Stimulated activated CD4-positive, alpha-beta T cell treated with anti-CD3 and anti-CD28 coated beads, Interleukin-4, amount 100 ng/mL, for 24 hours (primary cell): ENCODE measurements around the gene AVPI1.

ENCODE experiments used
- DNase-seq: peaks from one replicate; pipeline ENCODE4 v3.0.0-alpha.2; 2020

Gene AVPI1, protein sequence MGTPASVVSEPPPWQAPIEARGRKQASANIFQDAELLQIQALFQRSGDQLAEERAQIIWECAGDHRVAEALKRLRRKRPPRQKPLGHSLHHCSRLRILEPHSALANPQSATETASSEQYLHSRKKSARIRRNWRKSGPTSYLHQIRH

DNA sequence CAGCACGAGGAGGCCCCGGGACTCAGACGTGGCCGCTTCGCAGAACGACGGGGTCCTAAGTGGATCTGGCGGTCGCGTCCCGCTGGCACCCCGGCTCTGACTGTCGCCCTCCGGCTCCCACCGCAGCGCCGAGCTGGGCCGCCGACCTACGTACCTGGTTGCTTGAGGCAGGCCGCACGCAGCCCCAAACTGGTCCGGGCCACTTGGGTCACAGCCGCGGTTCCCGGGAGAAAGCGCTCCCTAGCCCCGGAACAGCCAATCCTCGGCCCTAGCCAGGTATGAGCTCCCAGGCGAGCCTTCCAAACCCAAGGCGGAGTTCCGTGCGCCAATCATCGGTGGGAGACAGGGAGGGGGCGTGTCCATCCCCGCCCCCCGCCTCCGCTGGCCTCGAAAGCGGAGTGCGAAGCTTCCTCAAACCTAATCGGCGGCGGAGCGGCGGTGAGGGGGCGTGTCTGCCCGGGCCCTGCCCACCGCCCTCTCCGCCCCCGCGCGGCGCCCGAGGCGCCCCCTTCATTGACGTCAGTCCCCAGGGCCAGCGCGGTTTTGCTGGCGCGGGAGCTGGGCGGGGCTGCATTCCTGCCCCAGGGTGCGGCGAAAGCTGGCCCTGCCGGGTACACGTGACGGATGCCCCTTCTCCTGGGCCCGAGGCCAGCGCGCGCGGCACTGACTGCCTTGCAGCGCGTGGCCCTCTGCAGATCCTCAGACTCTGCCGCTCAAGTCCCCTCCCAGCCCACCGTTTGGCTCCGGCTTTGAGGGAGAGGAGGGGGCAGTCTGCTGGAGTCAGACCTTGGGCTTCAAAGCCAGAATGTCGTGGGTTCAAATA lies at the start of gene AVPI1:
Gene AVPI1 (minus strand): TSS at position 280 of the 823 bp plus-strand sequence. CDS start 7,336 bp downstream, outside the sequence.
- peak; percentile 92 for DNase-seq

DNA sequence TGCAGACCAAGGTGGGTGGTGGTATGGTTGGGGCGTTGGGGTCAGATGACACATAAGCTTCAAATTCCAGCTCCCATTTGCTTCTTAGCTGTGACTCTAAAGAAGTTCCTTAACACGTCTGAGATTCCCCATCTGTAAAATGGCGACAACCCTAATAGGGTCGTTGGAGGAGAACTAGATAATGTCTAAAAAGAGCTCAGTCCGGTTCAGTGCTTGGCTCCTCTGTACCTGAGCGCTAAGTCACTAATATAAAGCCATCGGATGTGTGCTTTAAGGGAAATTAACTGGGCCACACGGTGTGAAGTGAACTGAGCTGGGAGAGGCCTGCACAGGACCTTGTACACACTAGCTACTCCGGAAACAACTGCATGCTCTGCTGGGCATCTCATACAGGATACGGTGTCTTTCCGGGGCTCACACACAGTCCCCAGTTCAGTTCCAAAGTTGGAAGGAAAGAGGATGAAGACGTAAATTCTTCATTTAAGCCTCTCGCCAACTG lies 49.4 kb upstream of the AVPI1 start:
- DNase-seq: no peak

DNA sequence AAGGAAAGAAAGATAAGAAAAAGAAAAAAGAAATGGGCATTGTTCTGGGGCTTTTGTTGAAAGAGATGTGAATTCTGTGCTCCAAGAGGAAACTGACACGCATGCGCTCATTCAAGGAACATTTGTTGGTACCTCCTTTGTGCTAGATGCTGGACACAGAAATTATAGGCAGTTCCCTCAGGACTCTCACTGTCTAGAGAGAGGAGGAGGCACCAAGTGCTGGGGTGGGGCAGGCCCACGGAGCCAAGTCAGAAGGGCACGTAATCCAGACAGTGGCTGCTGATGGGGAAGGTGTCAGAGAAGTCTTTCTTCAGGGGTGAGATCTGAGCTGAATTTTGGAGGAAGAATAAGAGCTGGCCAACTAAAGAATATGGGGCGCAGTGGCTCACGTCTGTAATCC lies 47.0 kb upstream of the AVPI1 start:
- DNase-seq: no peak

DNA sequence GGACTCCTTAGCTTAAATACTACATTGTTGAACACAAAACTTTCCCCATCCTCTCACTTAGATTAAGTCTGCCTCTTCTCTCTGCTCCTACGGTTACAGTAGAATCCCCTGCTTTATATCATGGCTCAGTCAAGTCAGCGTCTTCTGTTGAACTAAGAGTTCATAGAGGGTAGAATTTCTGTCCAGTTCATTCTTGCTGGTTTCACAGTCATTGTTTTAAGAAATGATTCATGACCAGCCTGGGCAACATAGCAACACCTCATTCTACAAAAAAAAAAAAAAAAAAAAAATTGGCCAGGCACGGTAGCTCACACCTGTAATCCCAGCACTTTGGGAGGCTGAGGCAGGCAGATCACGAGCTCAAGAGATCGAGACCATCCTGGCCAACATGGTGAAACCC lies 46.2 kb upstream of the AVPI1 start:
- DNase-seq: no peak

DNA sequence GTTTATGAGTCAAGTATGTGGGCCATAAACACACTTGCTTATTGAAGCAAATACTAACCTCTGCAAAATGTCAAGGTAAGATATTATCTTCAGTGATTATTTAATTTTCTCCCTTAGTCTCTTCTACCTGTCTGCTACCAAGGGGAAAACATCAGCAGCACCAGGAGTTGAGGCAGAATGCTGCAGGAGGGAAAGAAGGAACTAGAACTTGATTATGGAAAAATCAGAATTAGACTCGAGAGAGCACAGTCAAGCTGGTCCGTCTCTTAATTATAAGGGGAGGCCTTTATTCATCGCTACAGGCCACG lies 45.0 kb upstream of the AVPI1 start:
- DNase-seq: no peak

DNA sequence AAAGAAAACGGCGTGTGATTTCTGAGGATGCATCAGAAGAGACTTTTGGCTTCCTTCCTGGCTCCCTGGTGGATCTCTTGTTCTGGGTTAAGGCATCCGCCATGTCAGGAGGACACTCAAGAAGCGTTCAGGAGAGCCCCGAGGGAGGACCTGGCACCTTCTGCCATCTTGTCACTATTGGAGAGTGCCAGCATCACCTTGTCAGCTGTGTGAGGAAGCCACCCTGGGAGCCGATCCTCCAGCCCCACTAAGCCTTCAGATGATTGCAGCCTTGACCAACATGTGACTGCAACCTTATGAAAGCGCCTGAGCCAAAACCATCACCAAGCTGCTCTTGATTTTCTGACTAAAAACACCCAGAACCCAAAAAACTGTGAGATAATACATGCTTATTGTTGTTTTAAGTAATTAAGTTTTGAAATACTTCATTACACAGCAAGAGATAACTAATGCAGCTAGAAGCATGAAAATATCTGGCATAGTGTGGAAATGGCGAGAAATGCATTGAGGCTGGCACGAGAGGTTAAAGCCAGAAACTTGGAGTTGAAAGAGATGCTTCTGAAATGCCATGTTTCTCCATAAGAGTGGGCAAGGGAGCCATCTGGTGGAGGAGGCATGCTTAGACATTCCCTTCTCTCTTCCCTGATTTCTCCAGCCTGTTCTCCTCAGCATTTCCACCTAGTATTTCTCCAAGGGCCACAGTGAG lies 44.5 kb upstream of the AVPI1 start:
- DNase-seq: peak; percentile 68

DNA sequence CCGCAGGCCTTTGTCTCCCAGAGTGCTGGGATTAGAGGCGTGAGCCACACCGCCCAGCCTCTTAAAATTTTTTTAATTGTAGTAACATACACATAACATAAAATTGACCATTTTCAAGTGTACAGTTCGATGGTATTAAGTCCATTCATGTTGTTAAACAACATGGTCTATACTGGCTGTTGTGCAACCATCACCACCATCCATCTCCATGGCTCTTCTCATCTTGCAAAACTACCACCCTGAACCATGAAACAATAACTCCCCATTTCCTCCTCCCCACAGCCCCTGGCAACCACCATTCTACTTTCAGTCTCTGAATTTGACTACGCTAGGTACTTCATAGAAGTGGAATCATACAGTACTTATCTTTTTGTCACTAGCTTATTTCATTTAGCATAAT lies 42.0 kb upstream of the AVPI1 start:
- DNase-seq: no peak

DNA sequence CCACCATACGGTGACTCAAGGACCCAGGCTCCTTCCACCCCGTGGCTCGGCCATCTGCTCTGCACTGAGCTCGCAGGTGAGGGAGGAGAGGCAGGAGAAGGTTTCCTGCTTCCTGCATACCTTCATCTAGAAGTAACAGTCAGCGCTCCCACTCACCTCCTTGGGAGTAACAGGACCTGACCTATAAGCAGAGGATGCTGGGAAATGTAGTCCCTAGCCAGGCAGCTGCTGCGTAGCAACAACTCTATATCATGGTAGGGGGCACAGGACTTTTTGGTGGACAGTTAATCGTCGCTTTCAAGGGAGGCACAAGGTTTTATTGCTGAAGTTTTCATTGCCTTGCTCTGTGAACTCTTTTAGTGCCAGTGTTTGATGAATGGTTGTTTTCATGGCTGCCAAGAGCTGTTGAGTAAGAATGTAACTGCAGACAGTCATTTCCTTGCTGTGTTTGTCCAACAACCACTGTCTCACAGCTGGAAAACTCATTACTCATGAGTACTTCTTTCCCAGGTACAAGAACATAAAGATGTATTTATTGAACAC lies 39.7 kb upstream of the AVPI1 start:
- no peak for DNase-seq

DNA sequence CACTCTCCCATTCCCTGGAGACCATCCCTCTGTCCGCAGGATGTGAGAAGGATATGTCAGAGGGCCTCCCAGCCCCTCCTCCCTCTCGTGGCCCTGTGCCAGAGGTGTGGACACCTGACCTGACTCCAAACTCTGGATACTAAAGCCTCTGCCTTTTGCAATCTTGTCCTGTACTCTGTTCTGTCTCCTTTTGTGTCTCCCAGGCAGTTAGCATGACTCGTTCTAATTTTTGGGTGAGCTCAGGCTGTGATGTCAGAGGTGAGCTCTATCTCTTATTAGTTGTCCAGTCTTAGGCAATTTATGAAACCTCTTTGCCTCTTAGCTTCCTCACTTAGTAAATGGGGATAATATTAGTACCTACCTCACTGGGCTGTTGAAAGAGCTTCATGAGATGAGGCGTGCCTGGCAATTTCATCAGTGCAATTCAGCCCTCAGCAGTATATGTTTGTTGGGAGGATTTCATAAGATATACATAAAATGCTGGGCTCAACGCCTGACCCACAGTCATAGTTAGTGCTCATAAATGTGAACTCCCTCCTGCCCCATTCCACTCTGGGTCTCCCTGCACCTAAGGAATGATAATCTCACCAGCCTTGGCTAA lies 37.4 kb upstream of the AVPI1 start:
- no peak for DNase-seq

DNA sequence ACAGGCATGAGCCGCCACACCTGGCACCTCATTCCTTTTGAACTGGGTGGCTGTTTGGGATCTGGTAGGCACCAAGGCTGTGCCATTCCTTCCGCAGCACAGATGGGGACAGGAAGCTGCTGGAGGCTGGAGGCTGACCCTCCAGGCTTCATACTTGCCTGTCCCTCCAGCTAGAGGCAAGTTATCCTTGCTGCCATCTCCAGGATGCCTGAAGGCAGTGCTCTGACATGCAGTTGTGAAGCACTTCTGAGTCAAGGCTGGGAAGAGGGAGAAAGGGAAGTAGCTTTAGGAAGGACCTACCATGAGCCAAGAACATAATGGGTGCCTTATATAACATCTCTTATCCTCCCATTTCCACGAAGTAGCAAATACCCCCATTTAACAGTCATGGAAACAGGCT lies 36.0 kb upstream of the AVPI1 start:
- no peak for DNase-seq

DNA sequence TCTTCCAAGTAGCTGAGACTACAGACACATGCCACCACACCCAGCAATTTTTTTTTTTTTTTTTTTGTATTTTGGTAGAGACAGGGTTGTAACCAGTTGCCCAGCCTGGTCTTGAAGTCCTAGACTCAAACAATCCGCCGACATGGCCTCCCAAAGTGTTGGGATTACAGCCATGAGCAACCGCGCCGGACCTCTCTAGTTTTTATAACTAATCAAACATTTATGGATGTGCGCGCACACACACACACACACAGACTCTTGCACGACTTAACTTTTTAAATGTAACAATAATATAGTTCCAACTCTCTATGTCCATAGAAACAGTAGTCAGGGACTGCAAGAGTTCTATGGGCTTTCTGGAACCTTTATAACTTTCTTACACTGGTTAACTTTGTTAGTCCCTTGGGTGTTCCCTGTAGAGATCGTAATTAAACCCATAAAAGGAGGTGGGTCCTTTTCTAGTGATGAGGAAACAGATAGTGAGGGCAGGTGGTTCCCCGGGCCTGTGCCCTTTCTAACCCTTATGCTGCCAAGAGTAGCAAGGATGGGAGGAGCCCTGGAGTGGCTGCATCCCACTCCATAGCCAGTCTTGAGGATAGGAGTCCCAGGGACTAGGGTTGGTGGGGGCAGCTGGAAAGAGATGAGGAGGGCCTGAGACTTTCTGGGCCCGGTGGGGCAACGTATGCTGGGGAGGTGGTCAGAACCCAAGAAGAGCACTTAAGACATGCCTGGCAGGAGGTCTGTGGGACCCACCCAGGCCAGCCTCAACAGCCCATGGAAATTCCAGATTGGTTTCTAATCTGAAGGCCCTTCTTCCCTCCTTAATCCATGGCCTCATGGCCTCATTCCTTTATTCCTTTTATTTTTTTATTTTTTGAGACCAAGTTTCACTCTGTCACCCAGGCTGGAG lies 35.1 kb upstream of the AVPI1 start:
- no peak for DNase-seq

DNA sequence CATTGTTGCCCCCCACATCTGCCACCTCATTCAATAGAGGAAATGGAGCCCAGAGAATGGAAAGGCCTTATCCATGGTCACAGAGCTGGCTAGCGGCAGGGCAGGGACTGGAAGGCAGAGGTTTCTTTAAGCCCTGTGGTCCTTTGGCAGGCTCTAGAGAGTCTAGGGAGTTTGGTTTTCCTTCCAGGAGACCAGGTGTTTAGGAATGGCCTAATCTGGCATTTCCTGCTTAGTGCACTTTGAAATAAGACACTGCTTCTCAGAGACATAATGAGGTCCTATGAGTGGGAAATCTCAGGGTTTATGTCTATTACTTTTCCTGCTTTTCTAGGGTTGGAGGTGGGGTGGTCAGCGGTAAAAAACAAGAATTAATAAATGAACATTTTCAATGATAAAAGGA lies 32.6 kb upstream of the AVPI1 start:
- DNase-seq: no peak

DNA sequence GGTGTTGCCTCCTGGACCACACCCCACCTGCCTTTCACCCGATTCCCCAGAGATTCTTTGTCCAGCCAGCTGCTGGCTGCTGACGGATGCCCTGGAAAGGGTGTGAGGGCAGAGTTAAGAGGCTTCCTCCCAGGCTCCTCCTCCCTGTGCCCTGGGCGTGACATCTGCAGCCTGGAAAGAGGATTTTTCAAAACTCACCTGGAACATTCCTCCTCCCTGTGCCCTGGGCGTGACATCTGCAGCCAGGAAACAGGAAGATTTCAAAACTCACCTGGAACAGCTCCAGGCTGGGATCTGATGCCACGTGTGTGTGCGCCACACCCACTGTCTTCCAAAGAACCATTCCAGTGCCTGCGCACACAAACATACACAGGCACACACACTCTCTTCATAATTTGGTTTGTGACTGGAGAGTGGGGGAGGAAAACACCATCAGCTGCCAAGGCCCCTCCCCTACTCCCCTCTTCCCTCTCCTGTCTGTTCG lies 31.7 kb upstream of the AVPI1 start:
- DNase-seq: no peak

DNA sequence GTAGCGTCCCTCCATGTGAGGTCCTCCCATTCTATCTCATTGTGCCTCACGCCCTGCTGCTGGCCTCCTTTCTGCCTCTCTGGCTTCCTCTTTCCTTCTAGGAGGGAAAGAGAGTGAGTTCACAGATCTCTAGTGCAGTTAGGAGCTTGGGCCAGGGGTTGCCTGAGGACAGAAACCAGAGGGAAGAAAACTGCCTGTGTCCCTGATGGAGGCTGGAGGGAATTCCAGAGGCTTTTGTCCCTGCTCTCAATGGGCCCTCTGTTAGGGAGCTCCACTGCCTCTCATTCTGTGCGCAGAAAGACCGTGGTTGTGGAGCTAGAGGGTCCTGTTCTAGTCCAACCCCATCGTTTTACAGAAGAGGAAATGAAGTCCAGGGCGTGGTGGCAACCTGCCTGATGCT lies 31.1 kb upstream of the AVPI1 start:
- no peak for DNase-seq

DNA sequence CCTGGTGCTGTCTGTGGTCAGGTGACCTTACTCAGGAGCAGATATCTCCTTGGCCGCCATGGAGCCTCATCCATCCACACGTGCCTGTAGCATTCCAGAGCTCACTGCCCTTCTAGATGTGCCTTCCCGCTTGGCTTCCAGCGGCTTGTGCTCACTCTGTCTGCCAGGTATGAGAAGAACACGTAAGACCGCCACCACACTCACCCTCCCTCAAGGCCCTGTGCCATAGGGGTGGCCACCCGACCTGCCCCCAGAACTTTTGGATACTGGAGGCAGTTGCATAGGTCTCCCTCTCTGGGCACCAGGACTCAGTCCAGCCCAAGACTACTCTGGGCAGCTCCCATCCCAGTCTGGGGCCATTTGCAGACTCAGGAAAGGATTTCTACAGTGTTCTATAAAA lies 30.6 kb upstream of the AVPI1 start:
- no peak for DNase-seq

DNA sequence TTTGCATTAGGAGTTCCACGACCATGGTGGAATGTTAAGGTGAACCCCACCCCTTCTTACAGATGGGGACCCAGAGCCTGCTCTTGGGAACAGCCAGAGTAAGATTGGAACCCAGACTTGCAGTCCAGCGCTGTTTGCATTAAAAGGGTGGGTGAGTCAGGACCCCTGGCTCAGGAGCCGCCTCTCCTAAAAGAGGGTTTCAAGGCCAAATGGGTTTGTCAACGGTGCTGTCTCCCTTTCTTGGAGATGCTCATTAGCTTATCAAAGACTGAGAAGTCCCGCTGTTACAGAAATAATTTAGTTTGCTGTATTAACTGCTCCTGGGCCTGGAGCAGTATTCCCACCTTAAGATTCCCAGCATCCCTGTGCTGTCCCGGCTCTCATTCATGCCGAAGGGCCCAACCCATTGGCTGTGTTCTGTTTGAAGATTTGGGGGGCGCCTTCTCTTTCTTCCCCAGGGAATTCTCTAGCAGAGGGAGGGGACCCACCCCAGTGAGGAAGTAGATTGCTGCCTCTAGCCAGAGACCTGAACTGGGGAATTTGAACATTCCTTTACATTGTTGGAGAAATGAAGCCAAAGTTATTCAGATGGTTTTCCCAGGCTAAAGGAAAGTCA lies 28.3 kb upstream of the AVPI1 start:
- no peak for DNase-seq

DNA sequence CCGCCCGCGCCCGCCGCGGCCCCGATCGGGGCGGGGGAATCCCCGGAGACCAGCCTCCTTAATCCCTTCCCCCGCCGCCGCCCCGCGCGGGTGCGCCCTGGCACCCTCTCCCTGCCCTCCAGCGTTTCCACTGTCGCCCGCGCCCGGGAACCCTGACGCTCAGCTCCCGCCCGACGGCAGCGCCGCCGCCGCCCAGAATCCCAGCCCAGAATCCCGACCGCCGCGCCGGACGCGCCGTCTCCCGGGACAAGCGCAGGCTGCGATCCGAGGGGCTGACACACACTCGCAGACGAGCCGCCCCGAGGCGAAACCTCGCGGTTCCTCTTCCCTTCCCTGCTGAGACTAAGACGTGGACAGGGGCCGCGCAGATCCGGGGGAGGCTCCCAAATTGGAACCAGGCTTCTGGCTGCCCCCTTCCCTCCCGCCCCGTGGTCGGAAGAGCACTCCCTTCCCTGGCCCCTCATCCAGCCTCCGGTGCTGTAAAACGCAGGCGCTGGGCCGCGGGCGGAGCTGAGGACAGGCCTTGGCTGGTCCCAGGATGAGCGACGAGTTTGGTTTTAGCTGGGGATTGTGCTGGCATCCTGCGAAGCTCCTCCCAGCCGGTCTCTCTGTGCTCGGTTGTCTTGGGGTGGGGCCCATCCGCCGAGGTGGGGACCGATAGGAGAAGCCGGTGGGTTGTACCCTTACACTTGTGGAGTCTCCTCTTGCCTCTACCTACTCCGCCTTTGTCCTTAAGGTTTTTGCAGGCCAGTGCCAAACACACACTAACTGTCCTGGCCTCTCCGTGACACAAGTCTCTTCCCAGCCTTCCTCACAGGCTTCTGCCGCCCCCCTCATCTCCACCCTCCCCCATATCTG lies 27.6 kb upstream of the AVPI1 start:
- DNase-seq: no peak

DNA sequence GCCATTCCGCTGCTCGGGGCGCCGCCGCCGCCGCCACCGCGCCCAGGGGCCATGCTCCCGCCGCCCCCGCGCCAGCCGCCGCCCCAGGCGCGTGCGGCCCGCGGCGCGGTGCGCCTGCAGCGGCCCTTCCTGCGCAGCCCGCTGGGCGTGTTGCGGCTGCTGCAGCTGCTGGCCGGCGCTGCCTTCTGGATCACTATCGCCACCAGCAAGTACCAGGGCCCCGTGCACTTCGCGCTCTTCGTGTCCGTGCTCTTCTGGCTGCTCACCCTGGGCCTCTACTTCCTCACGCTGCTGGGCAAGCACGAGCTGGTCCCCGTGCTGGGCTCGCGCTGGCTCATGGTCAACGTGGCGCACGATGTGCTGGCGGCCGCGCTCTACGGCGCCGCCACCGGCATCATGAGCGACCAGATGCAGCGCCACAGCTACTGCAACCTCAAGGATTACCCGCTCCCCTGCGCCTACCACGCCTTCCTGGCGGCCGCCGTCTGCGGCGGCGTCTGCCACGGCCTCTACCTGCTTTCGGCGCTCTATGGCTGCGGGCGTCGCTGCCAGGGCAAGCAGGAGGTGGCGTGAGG lies 26.9 kb upstream of the AVPI1 start:
- peak; percentile 50 for DNase-seq

DNA sequence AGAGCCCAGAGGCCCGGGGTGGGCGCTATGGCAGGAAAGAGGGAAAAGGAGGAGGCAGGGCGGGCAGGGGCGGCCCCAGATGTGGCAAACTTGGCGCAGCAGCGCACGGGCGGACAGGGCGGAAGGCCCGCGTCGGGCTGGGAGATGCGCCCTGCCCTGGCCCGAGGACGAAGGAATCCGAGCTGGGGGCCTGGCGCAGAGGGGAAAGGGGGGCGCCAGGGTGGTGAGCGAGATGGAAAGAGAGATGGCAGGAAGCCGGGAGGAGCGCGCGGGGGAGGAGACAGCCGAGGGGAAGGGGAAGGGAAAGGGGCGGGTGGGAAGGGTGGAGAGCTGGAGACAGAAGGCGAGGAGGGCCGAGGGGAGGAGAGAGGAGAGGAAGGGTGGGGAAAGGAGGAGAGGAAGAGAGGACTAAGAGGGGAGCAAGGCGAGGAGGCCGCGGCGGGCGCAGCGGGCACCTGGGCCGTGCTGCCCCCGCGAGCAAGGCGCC lies 26.3 kb upstream of the AVPI1 start, which contains the start of gene MARVELD1:
Gene MARVELD1 (plus strand): TSS at position 392 of the 487 bp plus-strand sequence. CDS start 147 bp downstream, outside the sequence.
- peak; percentile 9 for DNase-seq
